ENCODE data around the gene PDGFC. TPM values are rescaled to one million over a fixed set of nuclear protein-coding genes. Genes with fewer than 3 reads are reported as not detected.
A peak's percentile ranks its signal among the peaks of the same experiment; 100 is the strongest.
"Not testable (repeated sequence)": the region's sequence is repeated elsewhere in the genome, so short reads cannot be mapped to it uniquely, and the experiment has no call there.

The PDGFC gene
- total RNA-seq, 1 donor from 2014 or later, result 12.8 TPM

GRCh38 chr4:156873799-156874198 is 97.8 kb downstream of the PDGFC start:
- ATAC-seq (no peak), DNase-seq (no peak)
- intact Hi-C loops (cut with micrococcal nuclease), result no loop called here

GRCh38 chr4:156870861-156871260 is 100.7 kb downstream of the PDGFC start:
- intact Hi-C loops (cut with micrococcal nuclease), result no loop called here
- ATAC-seq, result no peak
- DNase-seq, result no peak

GRCh38 chr4:156870131-156870530 is 101.5 kb downstream of the PDGFC start:
- no peak for ATAC-seq
- intact Hi-C loops (cut with micrococcal nuclease), result no loop called here
- DNase-seq, result no peak

- DNase-seq; intact Hi-C loops (cut with micrococcal nuclease); ATAC-seq: not testable (repeated sequence)
Measured at GRCh38 chr4:156866088-156866487, 105.5 kb downstream of the PDGFC start.

- DNase-seq (no peak), ATAC-seq (no peak)
- intact Hi-C loops (cut with micrococcal nuclease), result no loop called here
Measured at GRCh38 chr4:156865451-156865850, 106.1 kb downstream of the PDGFC start.

GRCh38 chr4:156858071-156858470 is 113.5 kb downstream of the PDGFC start:
- ATAC-seq (no peak), DNase-seq (no peak)
- intact Hi-C loops (cut with micrococcal nuclease), result no loop called here

- intact Hi-C loops (cut with micrococcal nuclease), result no loop called here
- ATAC-seq (no peak), DNase-seq (no peak)
Measured at GRCh38 chr4:156838761-156839160, 132.8 kb downstream of the PDGFC start.

- ATAC-seq, result peak; percentile 97
- no peak for DNase-seq
- intact Hi-C loops (cut with micrococcal nuclease), result no loop called here
Measured at GRCh38 chr4:156837625-156838345, 133.8 kb downstream of the PDGFC start.

GRCh38 chr4:156832886-156833285 is 138.7 kb downstream of the PDGFC start:
- intact Hi-C loops (cut with micrococcal nuclease), result no loop called here
- DNase-seq (no peak), ATAC-seq (no peak)

GRCh38 chr4:156830351-156830750 is 141.2 kb downstream of the PDGFC start:
- ATAC-seq (no peak), DNase-seq (no peak)
- intact Hi-C loops (cut with micrococcal nuclease), result no loop called here

GRCh38 chr4:156829201-156829873 is 142.3 kb downstream of the PDGFC start:
- no peak for DNase-seq
- ATAC-seq, result peak; percentile 59
- intact Hi-C loops (cut with micrococcal nuclease), result no loop called here

GRCh38 chr4:156827519-156827918 is 144.1 kb downstream of the PDGFC start:
- DNase-seq, result no peak
- intact Hi-C loops (cut with micrococcal nuclease), result no loop called here
- ATAC-seq, result no peak

- DNase-seq, result no peak
- no peak for ATAC-seq
- intact Hi-C loops (cut with micrococcal nuclease), result no loop called here
Measured at GRCh38 chr4:156825074-156825473, 146.5 kb downstream of the PDGFC start.

- DNase-seq (no peak), ATAC-seq (no peak)
- intact Hi-C loops (cut with micrococcal nuclease), result no loop called here
Measured at GRCh38 chr4:156824451-156825060, 147.0 kb downstream of the PDGFC start.

- no peak for DNase-seq
- peak; percentile 34 for ATAC-seq
- intact Hi-C loops (cut with micrococcal nuclease), result no loop called here
Measured at GRCh38 chr4:156820931-156821330, 150.7 kb downstream of the PDGFC start.

GRCh38 chr4:156816360-156816755 is 155.2 kb downstream of the PDGFC start:
- intact Hi-C loops (cut with micrococcal nuclease), result no loop called here
- ATAC-seq, result no peak
- DNase-seq, result no peak

- no peak for DNase-seq
- intact Hi-C loops (cut with micrococcal nuclease), result no loop called here
- ATAC-seq, result no peak
Measured at GRCh38 chr4:156815717-156816359, 155.8 kb downstream of the PDGFC start.

GRCh38 chr4:156811963-156812362 is 159.6 kb downstream of the PDGFC start:
- no peak for ATAC-seq
- intact Hi-C loops (cut with micrococcal nuclease), result no loop called here
- no peak for DNase-seq

- ATAC-seq (no peak), DNase-seq (no peak)
- intact Hi-C loops (cut with micrococcal nuclease), result no loop called here
Measured at GRCh38 chr4:156811286-156811685, 160.3 kb downstream of the PDGFC start.

- DNase-seq (no peak), ATAC-seq (no peak)
- intact Hi-C loops (cut with micrococcal nuclease), result no loop called here
Measured at GRCh38 chr4:156805696-156806095, 165.9 kb downstream of the PDGFC start.

Measured in left ventricle myocardium superior (tissue), 1 donor.